CD4-positive, alpha-beta T cell treated with Interleukin-21 for 1 hour (primary cell): ENCODE data around the gene WNT1.

ENCODE experiments used
- DNase-seq: peaks from one replicate; pipeline ENCODE4 v3.0.0-alpha.2; 2020

Gene WNT1

GRCh38 chr12:48978291-48978740, at the start of gene WNT1:
Gene WNT1 (plus strand): TSS chr12:48978322. CDS start chr12:48978651, 329 bp downstream.
- peak; percentile 22 for DNase-seq

DNA sequence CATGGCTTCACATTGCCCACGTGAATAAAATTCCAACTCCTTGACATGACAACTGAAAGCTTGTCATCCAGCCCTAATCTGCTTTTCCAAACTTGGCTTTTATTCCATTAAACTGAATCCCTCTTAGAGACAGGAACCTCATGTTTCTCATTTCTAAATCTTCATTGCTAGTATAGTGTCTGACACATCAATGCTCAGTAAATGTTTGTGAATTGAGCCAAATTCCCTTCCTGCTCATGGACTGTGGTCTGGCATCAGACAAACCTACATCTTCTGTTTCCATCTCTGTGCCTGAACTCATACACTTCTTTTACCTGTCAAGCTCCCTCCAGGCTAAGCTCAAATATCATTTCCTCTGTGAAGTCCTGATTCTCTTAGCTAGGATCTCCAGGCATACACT, 48.6 kb upstream of the WNT1 start:
- DNase-seq: no peak

DNA sequence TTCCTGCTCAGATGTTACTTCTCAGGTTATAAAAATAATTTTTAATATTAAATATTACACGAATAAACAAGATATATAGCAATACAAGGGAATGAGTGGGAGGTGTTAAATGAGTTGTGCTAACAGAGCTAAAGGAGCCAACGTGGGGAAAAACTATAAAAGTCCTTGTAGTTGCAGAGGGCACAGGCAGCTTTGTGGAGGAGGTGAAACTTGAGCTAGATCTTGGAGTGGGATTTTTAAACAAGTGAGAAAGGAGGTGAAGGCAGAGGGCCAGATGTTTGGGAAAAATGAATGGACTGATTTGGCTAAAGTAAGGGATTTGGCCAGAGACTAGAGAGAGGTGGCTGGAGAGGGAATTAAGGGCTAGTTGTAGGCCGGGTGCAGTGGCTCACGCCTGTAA, 47.6 kb upstream of the WNT1 start:
- DNase-seq: no peak

DNA sequence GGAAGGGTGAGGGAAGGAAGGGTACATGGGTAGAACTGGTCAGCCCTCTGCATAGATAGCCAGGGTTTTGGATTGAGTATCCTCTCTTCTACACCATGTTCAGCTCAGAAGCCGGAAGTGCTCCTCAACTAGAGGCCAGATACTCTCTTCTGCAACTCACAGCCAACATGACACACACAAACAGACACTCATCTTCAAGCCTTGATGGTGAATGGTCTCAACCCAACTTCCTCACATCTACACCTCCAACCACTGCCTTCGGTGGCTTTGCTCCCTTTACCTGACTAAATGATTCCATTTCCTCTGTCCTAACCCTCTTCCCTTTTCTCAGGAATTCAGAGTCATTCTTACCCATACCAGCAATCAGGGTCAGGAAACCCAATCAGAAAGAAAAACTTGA, 45.2 kb upstream of the WNT1 start:
- DNase-seq: peak; percentile 35

GRCh38 chr12:48933664-48934311, 44.3 kb upstream of the WNT1 start:
- peak; percentile 80 for DNase-seq

GRCh38 chr12:48934312-48934706, 43.8 kb upstream of the WNT1 start:
- DNase-seq: peak; percentile 37

GRCh38 chr12:48936379-48936979, 41.6 kb upstream of the WNT1 start:
- peak; percentile 83 for DNase-seq

DNA sequence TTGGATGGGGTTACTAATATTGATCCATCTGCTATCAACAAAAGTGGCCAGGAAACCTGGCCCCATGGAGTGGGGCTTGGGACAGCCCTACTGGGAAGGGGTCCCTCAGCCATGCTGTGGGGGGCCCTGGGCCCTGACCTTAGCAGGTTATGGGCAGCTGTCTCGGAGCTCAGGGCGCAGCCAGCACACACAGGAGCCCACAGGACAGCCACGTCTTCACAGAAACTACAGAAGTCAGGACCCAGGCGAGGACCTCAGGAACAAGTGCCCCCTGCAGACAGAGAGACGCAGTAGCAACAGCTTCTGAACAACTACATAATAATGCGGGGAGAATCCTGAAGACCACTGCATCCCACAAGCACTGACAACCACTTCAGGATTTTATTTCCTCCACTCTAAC, 41.0 kb upstream of the WNT1 start:
- no peak for DNase-seq

GRCh38 chr12:48938805-48939204, 39.3 kb upstream of the WNT1 start:
- DNase-seq: no peak

- DNase-seq: no peak
Observed at GRCh38 chr12:48940181-48940580, 37.9 kb upstream of the WNT1 start.

DNA sequence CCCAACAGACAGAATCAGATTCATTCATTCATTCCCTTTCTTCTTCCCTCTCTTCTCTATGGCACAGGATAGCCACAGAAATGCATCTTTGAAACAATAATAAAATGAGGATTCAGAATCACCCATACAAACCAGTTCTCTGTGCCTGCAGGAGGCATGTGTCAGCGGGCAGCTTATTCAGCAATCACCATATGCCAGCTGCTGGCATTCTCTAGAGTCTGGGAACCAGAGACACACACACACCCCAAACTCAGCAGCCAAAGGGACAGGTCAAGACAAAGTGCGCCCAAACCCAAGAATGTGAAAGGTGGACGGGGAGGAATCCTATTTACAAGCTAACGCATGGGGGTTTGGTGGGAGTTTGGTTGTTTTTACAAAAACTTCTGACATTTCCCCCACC, 34.9 kb upstream of the WNT1 start:
- no peak for DNase-seq

- DNase-seq: no peak
Observed at GRCh38 chr12:48946205-48946604, 31.9 kb upstream of the WNT1 start.

GRCh38 chr12:48946943-48947342, 31.2 kb upstream of the WNT1 start:
- no peak for DNase-seq

DNA sequence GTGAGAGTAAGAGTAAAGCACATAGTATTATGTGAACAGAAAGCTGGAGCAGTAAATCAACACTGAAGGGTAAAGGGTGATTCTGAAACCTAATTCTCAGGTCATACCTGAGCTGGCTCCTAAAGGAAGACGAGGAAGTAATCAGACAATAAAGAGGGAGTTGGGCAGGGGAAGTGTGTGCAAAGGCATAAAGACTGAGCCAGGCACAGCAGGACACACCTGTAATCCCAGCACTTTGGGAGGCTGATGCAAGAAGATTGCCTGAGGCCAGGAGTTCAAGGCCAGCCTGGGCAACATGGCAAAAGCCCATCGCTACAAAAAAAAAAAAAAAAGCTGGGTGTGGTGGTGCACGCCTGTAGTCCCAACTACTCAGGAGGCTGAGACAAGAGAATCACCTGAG, 30.4 kb upstream of the WNT1 start:
- no peak for DNase-seq

- no peak for DNase-seq
Observed at GRCh38 chr12:48952691-48953090, 25.4 kb upstream of the WNT1 start.

GRCh38 chr12:48954061-48954460, 24.1 kb upstream of the WNT1 start:
- DNase-seq: no peak

- no peak for DNase-seq
Observed at GRCh38 chr12:48954841-48955501, 23.2 kb upstream of the WNT1 start.

DNA sequence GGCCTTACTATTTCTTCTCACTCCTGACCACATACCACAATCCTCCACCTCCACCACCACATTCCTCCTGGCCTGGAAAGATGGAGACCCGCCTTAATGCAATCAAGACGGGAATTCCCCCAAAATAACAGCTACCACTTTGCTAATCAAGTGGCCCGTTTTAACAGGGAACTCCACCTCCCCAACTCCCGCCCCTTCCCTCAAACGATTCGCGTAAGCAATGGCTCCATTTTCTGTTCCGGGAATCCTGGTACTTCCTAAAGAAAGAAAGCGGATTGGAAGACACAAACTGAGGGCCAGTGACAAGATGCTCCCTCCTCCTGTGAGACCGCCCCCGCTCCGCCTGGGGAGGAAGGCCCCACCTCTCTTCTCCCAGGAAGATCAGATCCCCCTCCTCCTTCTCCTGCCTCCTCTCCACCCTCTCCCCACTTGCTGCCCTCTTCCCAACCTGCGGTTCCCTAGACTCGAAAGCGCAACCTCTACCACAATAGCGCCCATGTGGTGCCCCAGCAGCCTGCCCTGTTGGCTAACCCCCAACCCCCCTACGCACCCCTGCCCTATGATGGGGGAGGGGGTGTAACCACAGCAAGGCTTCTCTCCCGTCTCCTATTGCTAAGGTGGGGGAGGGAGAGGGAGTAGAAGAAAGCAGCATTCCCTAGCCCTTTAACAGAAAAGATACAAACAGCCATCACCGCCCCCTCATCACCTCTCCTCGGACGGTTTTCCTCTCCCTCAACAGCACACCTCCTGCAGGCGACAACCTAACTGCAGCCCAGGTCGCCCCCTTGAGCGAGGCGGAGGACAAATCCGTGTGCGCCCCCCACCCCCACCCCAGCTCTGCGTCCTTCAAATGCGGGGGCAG, 21.6 kb upstream of the WNT1 start:
- peak; percentile 59 for DNase-seq

DNA sequence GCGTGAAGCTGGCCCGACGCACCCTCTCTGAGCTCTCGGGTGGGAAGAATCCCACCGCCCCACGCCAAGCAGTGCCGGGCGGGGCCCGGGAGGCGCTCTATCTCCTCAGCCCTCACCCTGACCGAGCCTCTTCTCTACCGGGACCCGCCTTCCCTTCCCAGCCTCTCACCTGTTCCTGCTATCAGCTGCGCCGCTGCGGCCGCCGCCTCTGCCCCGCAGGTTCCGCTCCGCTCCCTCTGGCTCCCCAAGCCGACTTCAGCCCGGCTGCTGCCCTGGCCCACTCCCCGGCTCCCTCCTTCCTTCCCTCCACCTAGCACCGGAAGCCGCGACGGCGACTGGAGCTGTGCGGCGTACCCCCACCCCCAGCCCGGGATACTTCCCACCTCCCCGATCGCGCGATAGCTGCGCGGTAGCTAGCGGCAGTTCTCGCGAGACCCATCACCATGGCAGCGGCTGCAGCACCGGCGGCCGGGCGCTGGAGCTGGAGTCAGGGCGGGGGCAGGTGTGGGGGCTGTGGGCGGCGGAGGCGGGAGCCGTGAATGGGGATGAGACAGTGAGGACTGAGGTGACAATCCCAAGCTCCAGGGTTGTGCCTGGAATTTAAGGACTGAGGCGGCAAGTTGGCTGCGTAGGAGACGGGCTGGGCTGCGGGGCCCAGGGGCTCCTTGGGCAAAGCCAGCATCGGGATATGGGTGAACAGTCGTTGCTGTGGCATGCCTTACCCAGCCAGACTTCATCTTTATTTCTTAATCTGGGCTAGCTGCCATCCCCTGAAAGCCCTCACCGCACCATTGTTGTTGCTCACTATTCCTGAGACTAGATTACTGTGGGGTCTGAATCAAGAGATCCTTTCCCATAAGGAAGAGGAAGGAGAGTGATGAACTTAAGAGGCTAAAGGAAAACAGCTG, 20.7 kb upstream of the WNT1 start, which contains the start of gene ARF3:
Gene ARF3, minus strand, starts transcription at position 347 of the 908 bp plus-strand sequence. CDS start 16,392 bp downstream, outside the sequence.
- DNase-seq: peak; percentile 93

GRCh38 chr12:48958049-48958388, 20.1 kb upstream of the WNT1 start:
- DNase-seq: no peak

- DNase-seq: no peak
Observed at GRCh38 chr12:48960834-48961233, 17.3 kb upstream of the WNT1 start.

- no peak for DNase-seq
Observed at GRCh38 chr12:48961331-48961730, 16.8 kb upstream of the WNT1 start.
